GM23248 (cell line): ENCODE measurements around the gene DAB1.

Source experiments
- EZH2 ChIP-seq: fragments of 200-600 bp; sonication (generic); IDR thresholded peaks from 2 replicates; pipeline ENCODE4 v1.6.1; 2018; ENCODE audit warnings: antibody characterized with exemption, mild to moderate bottlenecking; ENCODE audit not compliant: insufficient read depth, poor library complexity, severe bottlenecking
- EZH2phosphoT487 ChIP-seq: fragments of 200-600 bp; sonication (generic); IDR thresholded peaks from 2 replicates; pipeline ENCODE4 v1.6.1; 2018; ENCODE audit warnings: antibody characterized with exemption, moderate library complexity, mild to moderate bottlenecking, low read depth; ENCODE audit not compliant: insufficient read depth

DNA sequence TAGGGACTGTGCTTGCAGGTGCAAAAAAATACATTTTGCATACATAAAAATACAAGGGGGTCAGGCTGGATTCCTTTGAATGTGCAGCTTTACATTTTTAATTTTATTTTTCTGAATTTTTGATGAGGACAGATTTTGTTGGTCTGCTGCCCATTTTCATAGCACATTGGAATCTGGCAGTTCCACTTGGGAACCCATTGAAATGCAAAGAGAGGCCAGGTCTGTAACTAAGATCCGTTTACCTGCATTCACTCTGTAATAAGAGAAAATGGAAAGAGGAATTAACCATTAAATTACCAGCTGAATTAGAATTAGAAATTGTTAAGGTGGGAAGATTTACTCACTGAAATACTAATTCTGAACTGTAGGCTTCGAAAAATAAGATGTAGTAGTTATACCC, 221.6 kb downstream of the DAB1 start:
- TF ChIP-seq EZH2phosphoT487: no peak
- no peak for TF ChIP-seq EZH2
